ENCODE data around the gene NIPSNAP2.
"Not testable (repeated sequence)": the region's sequence is repeated elsewhere in the genome, so short reads cannot be mapped to it uniquely, and the experiment has no call there.

NIPSNAP2 gene

DNA sequence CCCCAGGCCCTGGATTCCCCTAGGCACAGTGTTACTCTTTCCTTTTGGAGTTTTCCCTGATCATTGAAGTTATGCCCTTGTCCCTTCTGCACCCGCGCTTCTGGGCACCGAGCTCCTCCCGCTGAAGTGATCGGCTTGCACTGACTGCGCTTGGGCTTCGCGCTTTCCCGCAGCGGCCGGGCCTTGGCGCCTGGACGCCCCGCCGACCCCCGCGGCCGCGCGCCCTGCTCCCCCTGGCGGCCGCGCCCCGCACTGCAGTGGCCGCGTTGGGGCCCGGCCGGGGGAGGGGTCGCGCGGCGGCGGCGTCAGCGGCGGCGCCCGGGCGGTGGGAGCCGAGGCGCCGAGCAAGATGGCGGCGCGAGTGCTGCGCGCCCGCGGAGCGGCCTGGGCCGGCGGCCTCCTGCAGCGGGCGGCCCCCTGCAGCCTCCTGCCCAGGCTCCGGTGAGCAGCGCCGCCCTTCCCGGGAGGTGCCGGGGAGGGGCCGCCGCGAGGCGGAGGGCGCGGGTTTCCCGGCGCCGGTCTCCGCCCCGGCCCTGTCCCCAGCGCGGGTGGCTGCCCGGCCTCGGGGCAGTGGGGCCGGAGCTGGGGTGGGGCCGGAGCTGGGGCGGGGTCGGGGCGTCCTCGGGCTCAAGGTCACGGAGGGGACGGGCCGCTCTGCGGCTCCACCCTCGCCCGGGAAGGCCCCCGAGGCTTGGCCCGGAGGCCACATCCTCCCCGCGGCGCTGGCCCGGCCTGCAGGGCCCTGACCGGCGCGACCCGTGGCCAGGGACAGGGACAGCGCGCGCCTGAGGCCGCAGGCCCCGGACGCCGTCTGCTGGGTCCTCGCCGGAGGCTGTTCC lies at the start of gene NIPSNAP2:
NIPSNAP2 (plus strand) TSS at position 325 of the 839 bp plus-strand sequence; CDS start at position 350, 25 bp downstream.
- peak; percentile 94 for DNase-seq (ENCODE audit: low spot score)

DNA sequence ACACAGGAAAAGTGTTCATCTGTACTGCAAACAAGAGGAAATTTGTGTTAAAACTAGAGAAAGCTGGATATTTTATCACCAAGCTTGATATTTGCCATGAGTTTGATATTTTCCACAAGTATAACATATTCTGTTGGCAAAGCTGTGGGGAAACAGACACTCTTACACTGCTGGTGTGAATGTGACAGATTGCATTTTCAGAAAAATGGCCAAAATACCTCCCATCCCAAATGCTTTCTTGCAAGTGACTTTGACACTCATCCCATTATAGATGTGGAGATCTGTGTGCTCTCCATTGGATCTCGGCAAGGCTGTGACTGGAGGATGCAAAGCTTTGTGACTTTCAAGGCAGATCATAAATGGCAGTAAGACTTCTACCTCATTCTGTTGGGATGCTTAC lies 46.6 kb upstream of the NIPSNAP2 start:
- no peak for DNase-seq (ENCODE audit: low spot score)

DNA sequence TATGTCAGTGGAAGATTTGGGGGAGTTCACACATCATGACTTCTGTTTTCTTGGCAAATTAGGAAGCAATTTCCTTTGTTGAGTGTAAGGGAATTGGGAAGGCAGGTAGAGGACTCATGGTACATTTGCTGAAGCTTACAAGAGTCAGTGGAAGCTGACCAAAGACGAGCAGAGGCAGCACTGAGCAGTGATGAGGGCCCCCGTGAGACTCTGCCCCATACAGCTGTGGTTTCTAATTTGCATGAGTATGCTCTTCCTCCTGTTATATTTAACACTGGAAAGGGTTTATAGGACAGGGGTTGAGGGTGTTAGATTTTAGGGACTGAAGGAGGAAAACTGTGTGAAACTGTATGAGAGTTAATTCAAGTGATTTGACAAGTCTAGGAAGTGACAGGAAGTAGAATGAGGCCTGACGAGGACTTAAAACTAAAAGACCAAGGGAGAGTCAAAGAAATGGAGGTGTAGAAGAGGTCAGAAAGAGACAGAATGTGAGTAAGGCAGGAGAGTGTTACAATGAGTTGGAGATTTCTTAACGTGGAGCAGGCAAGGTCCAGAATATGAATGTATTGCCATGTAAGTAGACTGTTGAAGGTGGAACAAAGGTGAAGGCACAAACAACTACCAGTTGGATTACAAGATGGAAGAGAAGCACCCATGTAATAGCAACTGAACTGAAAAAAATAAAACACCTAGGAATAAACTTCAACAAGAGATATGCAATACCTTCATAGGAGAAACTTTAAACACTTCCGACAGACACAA lies 36.2 kb upstream of the NIPSNAP2 start:
- DNase-seq (ENCODE audit: low spot score), result no peak

DNA sequence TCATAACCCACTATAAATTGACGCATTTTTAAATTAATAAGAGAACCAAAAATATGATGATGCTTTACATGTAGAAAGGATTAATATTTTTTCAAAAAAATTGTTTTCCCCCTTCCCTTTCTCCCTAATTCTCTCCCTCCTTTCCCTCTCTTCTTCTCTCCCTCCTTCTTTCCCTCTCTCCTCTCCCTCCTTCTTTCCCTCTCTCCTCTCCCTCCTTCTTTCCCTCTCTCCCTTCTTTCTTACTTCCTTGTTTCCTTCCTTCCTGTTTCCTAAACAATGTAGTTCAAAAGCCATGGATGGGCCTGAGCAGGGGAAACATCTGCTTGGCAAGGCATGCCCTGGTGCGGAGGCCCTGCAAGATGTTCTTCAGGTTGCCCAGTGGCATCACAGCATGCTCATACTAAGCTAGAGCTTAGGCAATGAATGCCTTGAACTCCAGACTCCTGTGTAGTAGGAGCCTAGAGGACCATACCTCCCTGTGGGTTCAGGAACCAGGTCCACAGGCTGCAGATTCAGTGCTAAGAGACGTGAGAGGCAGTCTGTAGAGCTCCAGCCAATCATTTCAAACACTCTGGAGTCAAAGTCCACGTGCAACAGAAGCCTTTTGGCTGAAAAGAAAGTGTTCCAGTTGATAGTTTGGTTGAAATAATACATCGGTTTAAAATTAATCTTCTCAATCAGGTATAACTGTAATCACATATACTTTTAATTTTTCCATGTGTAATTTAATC lies 32.8 kb upstream of the NIPSNAP2 start:
- no peak for DNase-seq (ENCODE audit: low spot score)

DNA sequence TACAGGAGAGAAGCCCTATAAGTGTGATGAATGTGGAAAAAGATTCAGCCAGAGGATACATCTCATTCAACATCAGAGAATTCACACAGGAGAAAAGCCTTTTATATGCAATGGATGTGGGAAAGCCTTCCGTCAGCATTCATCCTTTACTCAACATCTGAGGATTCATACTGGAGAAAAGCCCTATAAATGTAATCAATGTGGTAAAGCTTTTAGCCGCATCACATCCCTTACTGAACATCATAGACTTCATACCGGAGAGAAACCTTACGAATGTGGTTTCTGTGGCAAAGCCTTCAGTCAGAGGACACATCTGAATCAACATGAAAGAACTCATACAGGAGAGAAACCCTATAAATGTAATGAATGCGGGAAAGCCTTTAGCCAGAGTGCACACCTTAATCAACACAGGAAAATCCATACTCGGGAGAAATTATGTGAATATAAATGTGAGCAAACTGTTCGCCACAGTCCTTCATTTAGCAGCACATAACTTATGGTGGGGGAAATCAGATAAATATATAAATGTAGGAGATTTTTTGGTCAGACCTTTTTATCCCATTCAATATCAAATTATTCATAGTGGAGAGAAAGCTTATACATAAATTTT lies 24.8 kb upstream of the NIPSNAP2 start:
- no peak for DNase-seq (ENCODE audit: low spot score)

DNA sequence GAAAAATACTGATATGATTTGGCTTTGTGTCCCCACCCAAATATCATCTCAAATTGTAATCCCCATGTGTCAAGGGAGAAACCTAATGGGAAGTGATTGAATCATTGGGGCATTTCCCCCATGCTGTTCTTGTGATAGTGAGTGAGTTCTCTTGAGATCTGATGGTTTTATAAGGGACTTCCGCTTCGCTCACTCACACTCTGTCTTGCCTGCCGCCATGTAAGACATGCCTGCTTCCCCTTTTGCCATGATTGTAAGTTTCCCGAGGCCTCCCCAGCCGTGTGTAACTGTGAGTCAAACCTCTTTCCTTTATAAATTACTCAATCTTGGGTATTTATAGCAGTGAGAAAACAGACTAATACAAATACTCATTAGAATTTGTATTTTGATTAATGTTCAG lies 17.8 kb upstream of the NIPSNAP2 start:
- no peak for DNase-seq (ENCODE audit: low spot score)

DNA sequence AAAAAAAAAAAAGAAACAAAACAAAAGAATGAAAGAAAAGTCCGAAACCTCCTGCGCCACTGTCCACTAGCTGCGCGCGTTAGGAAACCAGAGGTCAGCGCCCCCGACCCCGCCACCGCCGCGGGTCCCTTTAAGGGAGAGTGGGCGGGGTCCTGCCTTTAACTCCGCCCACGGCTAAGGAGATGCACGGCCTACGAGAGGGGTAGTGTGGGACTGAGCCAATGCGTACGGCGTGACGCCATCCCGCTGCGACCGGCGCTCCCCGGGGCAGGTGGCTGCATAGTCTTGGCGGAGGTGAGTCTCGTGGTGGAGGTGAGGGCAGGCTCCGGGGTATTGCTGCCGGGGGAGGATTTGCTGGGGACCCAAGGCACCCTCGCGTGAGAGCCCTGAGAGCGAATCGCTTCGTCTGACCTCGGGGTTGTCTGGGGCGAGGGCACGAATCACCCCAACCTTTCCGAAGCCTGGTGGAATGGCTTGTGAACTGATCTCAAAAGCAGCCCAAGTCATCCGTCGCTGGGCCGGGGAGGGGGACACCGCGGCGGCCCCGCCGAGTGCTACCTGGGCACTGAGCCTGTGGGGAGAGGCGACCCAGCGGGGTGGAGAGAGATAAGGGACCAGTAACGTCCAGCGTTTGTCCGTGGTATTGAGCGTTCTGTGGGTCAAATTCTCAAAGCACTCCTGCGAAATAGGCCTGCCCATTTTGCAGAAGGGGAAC lies 12.6 kb upstream of the NIPSNAP2 start, which contains the start of gene MRPS17:
MRPS17 (plus strand) TSS at position 241 of the 715 bp plus-strand sequence. CDS start 1,319 bp downstream, outside the sequence.
- DNase-seq (ENCODE audit: low spot score), result peak; percentile 99

DNA sequence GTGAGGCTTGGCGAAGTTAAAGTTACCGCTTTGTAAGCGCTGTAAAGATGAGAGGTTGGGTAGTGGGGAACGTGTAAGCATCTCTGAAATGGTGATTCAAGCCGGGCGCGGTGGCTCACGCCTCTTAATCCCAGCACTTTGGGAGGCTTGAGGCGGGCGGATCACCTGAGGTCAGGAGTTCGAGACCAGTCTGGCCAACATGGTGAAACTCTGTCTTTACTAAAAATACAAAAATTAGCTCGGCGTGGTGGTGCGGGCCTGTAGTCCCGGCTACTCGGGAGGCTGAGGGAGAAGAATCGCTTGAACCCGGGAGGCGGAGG lies 12.1 kb upstream of the NIPSNAP2 start:
- DNase-seq (ENCODE audit: low spot score), result not testable (repeated sequence)

DNA sequence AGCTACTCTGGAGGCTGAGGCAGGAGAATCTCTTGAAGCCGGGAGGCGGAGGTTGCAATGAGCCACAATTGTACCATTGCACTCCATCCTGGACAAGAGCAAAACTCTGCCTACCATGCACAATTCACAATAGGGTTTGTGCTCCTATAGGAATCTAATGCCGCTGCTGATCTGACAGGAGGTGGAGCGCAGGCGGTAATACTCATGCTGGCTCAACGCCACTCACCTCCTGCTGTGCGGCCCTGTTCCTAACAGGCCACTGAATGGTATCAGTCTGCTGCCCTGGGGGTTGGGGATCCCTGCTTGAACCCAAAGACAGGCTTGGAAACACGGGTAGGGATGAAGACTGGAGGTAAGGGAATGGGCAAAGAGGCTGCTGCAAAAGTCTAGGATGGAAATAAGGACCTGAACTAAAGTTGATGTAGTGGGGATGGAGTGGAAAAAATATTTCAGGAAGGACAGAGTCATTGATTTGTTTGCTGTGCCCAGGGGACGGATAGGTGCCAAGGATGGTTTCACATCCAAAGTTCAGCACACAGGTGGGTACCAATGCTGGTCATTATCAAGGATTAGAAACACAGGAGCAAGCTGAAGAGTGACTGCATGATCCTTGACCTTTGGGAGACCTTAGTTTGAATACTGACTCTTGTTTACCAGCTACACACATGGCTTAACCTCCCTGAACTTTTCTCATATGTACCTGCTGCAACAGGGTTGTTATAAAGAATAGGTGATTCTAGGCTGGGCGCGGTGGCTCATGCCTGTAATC lies 10.5 kb upstream of the NIPSNAP2 start:
- no peak for DNase-seq (ENCODE audit: low spot score)

DNA sequence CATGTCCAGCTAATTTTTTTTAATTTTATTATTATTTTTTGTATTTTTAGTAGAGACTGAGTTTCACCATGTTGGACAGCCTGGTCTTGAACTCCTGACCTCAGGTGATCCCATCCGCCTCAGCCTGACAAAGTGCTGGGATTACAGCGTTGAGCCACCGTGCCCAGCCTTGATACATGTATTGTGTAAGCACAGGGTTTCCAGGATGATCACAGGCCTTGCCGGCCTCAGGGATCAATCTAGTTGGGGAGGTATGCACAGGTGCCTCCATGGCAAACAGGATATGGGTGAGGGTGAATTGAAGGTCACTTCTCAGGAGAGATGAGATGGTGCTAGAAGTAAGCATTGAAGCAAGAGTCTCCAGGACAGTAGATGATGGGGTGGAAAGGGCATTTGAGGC lies 7.2 kb upstream of the NIPSNAP2 start:
- DNase-seq (ENCODE audit: low spot score), result no peak

DNA sequence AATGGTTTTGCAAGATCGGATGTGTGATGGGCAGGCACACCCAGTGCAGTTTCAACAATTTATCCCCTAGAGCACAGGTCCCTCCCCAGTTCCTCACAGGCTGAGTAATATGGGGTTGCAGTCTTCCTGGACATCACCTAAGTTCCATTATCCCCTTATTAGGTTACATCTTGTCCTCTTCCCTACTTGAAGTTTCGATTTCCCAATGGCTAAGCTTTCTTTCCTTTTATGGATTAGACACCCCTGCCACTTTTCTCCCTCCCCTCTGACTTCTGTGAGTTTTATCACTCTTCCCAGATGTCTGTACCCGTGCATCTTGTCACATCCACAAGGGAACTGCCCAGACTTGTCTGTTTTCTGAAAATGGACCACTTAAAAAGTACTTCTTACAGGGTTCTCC lies 2.4 kb upstream of the NIPSNAP2 start:
- DNase-seq (ENCODE audit: low spot score), result no peak

DNA sequence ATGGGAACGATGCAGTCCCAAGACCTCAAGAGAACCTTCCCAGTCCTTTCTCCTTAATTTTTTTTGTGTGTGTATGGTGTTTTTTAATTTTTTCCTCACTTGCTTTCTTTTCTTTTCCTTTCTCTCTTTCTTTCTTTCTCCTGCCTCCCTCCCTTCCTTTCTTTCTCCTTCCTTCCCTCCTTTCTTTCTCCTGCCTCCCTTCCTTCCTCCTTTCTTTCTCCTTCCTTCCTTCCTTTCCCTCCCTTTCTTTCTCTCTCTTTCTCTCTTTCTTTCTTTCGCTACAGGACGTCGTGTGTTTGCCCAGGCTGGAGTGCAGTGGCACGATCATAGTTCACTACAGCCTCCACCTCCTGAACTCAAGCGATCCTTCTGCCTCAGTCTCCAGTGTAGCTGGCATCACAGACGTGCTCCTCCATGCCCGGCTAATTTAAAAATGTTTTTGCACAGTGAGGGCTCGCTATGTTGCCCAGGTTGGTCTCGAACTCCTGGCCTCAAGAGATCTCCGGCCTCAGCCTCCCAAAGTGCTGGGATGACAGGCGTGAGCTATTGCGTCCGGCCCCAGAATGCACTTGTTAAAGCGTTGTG lies 709 bp upstream of the NIPSNAP2 start:
- DNase-seq (ENCODE audit: low spot score), result no peak

DNA sequence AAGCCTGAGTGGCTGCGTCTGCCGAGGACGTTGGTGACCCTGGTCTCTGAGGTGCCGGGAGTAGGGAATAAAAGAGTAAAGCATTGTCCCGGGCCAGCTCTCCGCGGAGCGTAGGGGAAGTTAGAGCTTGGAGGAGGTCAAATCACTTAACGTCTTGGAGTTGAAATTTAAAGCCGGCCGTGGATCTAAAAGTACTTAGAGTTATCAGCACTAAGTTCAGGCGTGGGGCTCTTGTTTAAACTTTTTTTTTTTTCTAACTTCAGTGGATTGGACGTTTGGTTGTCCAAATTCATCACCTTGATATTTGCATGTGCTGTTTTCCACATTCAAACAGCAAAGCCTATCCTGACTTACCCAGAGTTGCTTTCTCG lies 700 bp downstream of the NIPSNAP2 start:
- no peak for DNase-seq (ENCODE audit: low spot score)

DNA sequence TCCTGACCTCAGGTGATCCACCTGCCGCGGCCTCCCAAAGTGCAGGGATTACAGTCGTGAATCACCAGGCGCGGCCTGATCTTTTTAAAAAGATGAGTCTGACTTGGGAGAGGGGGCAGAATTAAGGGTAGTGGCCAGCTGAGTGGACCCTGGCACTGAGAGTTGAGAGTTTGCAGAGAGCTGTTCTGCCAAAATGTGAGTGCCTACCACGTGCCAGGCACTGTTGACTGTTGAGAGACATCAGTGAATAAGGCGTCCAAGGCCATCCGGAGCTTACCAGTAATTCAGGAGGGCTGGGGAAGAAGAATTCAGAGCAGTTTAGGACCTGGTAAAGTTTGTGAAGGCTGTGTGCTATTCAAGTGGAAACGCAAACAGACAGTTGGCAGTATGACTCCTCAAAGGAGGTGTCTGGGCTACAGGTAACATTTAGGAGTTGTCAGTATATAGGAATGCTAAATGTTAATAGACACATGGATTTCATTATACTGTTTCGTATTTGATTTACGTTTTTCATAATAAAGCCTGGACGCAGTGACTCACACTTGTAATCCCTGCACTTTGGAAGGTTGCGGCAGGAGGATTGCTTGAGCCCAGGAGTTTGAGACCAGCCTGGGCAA lies 1.5 kb downstream of the NIPSNAP2 start:
- no peak for DNase-seq (ENCODE audit: low spot score)

DNA sequence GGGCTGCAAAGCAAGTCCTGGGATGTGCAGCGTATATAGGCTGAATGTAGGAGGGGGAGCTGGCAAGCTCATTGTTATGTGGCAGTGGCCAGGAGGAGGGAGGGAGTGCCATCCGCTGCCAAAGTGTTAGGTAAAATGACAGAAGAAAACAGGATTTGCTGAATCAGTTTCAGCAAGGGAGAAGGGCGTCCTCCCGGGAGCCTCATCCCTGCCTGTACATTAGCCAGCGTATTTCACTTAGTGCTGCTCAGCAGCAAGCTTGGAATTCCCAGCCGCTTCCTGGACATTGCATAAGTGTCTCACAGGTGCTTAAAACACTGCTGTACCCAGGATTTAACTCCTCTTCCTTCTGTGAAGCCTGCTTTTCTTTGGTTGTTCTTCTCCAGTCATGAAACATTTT lies 2.5 kb downstream of the NIPSNAP2 start:
- DNase-seq (ENCODE audit: low spot score), result no peak

DNA sequence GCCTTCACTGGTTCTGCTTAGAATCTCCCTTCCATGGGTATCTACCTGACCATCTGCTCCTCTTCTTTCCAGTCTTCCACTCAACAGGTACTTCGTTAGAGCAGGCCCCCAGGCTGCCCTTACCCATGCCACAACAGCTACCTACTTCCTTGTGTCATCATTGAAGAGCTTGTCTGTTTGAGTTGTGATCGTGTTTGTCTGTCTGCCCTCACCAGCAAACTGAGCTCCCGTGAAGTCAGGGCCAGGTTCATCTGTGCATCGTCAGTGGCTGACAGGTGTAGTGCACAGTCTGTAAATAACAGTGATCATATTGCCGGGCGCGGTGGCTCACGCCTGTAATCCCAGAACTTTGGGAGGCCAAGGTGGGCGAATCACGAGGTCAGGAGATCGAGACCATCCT lies 5.0 kb downstream of the NIPSNAP2 start:
- DNase-seq (ENCODE audit: low spot score), result no peak

DNA sequence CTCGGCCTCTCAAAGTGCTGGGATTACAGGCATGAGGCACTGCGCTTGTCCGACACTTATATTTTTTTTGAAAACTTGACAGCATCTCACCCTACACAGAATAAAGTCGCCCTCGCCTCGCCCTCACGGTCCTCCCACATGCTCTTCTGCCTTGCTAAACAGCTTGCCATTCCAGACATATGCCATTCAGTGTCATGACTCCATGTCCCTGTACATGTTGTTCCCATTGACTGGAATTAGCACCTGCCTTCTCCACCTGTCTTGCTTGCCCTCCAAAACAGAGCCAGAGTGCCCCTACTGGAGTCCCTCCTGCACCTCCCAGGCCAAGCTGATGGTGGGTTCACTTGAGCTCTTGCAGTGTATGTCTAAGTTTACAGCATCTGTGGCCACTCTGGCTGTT lies 6.2 kb downstream of the NIPSNAP2 start:
- DNase-seq (ENCODE audit: low spot score), result no peak

DNA sequence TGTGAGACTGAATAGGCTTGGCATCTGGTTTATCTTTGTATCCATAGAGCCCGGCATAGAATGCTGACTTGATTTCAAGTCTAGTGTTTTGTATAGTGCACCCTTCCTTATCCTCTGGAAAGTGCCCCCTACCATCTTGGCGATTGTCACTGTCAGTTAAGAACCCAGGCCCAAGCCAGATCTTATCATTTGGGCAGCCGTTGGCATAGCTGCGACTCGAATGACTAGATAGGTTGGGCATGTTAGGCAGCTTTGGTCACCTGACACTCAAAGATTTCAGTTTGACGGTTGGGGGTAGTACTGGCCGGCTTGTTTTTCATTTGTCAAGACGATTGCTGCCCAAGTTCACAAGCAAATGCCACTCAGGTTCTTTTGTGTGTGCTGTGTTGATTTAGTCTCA lies 6.6 kb downstream of the NIPSNAP2 start:
- no peak for DNase-seq (ENCODE audit: low spot score)

DNA sequence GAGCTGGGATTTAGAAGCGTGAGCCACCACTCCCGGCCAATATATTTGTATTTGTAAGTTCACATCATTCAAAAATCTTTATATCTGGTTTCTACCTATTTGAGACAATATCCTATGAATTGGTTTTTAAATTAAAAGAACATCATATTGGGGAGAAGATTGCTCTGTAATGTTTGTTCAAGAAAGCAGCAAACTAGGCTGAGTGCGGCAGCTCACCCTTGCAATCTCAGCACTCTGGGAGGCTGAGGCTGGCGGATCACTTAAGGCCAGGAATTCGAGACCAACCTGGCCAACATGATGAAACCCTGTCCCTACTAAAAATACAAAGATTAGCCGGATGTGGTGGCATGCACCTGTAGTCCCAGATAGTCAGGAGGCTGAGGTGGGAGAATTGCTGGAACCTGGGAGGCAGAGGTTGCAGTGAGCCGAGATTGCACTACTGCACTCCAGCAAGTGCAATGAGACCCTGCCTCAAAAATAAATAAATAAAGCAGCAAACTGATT lies 9.4 kb downstream of the NIPSNAP2 start:
- no peak for DNase-seq (ENCODE audit: low spot score)
